ENCODE measurements around the gene CASTOR1.

The CASTOR1 gene

GRCh38 chr22:30254314-30254713 lies 35.0 kb downstream of the CASTOR1 start:
- no peaks in the 10 kb centered on the region for H3K36me3 ChIP-seq (ENCODE audit: control insufficient read depth in 2 of 2, insufficient read depth in 1 of 2, low read length in 2 of 2)
- H3K4me3 ChIP-seq (ENCODE audit: low read depth, low read length): no peak overlapping the region
- H3K4me1 ChIP-seq (ENCODE audit: control insufficient read depth, insufficient read depth, low read length): no peaks in the 10 kb centered on the region; the same call in 1 of the 2 replicates
- H3K9me3 ChIP-seq (ENCODE audit: control insufficient read depth, insufficient read depth, low read depth, low read length): no peaks in the 10 kb centered on the region
- POLR2A ChIA-PET: interaction anchor here (2.0 kb wide), 1 partner anchor 58 kb away, joined by 5 read pairs; no protein-coding TSS in a partner anchor
- CTCF ChIA-PET: interaction anchor here (0.6 to 2.3 kb wide), 11 partner anchors 9 to 462 kb away, joined by 3 to 26 read pairs (median 6); no protein-coding TSS in a partner anchor
- no peak overlapping the region for H3K27ac ChIP-seq (ENCODE audit: extremely low read depth, low read depth, low read length)
- TF ChIP-seq GLIS1 (tag by site-specific recombination; IDR thresholded peaks at IDR 0.05) (peak; percentile 78), ZNF747 (tag by site-specific recombination; IDR thresholded peaks at IDR 0.05) (no peak), GLIS2 (tag by site-specific recombination; IDR thresholded peaks at IDR 0.05) (peak; percentile 55), ZIC2 (tag by site-specific recombination; IDR thresholded peaks at IDR 0.05) (peak; percentile 82)

DNA sequence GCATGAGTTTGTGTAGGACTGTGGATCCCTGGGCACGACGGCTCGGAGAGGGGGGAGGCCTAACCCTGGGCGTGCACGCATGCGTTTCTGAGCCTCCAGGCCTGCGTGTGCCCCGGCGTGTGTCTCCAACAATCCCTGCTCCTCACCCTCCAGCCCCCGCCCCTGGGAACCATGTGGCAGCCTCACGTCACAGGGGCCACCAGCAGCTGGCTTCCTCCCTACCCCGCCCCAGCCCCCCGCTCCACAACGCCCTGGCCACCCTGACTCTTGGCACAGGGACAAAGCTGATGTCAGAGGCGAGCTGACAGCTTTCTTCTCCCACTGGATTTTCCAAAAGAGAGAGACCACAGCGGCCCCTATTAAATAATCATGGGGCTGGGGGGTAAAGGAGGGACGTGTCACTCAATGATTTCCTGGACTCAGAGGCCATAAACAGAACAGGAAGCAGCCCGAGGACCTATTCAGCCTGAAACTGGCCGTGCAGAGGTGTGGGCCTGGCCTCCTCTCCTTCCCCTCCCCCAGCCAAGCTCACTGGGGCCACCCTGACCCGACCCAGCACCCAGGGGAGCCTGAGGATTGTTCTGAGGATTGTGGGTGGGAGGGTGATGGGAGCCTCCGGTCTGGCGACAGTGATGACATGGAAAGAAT lies 36.0 kb downstream of the CASTOR1 start:
- ChIA-PET POLR2A (interaction anchor here (0.5 to 2.0 kb wide), 5 partner anchors 15 to 674 kb away, joined by 4 to 6 read pairs (median 5); no protein-coding TSS in a partner anchor), CTCF (interaction anchor here (0.9 to 1.4 kb wide), 3 partner anchors 10 to 34 kb away, joined by 3 to 7 read pairs (median 4); no protein-coding TSS in a partner anchor)
- Histone ChIP-seq H3K9me3 (ENCODE audit: control insufficient read depth, insufficient read depth, low read depth, low read length) (no peaks in the 10 kb centered on the region), H3K36me3 (ENCODE audit: control insufficient read depth in 2 of 2, insufficient read depth in 1 of 2, low read length in 2 of 2) (no peaks in the 10 kb centered on the region), H3K4me3 (ENCODE audit: low read depth, low read length) (no peak overlapping the region), H3K27ac (ENCODE audit: extremely low read depth, low read depth, low read length) (no peak overlapping the region; the same call in 1 of the 2 replicates), H3K4me1 (ENCODE audit: control insufficient read depth, insufficient read depth, low read length) (no peaks in the 10 kb centered on the region; the same call in 1 of the 2 replicates)
- TF ChIP-seq, protein P1, sequence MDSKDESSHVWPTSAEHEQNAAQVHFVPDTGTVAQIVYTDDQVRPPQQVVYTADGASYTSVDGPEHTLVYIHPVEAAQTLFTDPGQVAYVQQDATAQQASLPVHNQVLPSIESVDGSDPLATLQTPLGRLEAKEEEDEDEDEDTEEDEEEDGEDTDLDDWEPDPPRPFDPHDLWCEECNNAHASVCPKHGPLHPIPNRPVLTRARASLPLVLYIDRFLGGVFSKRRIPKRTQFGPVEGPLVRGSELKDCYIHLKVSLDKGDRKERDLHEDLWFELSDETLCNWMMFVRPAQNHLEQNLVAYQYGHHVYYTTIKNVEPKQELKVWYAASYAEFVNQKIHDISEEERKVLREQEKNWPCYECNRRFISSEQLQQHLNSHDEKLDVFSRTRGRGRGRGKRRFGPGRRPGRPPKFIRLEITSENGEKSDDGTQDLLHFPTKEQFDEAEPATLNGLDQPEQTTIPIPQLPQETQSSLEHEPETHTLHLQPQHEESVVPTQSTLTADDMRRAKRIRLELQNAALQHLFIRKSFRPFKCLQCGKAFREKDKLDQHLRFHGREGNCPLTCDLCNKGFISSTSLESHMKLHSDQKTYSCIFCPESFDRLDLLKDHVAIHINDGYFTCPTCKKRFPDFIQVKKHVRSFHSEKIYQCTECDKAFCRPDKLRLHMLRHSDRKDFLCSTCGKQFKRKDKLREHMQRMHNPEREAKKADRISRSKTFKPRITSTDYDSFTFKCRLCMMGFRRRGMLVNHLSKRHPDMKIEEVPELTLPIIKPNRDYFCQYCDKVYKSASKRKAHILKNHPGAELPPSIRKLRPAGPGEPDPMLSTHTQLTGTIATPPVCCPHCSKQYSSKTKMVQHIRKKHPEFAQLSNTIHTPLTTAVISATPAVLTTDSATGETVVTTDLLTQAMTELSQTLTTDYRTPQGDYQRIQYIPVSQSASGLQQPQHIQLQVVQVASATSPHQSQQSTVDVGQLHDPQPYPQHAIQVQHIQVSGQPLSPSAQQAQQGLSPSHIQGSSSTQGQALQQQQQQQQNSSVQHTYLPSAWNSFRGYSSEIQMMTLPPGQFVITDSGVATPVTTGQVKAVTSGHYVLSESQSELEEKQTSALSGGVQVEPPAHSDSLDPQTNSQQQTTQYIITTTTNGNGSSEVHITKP (tag by site-specific recombination; IDR thresholded peaks at IDR 0.05): peak; percentile 21; the same call in 1 of the 2 replicates
- TF ChIP-seq, protein P2, sequence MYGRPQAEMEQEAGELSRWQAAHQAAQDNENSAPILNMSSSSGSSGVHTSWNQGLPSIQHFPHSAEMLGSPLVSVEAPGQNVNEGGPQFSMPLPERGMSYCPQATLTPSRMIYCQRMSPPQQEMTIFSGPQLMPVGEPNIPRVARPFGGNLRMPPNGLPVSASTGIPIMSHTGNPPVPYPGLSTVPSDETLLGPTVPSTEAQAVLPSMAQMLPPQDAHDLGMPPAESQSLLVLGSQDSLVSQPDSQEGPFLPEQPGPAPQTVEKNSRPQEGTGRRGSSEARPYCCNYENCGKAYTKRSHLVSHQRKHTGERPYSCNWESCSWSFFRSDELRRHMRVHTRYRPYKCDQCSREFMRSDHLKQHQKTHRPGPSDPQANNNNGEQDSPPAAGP (tag by site-specific recombination; IDR thresholded peaks at IDR 0.05): peak; percentile 45; the same call in 1 of the 2 replicates
- TF ChIP-seq ZNF658 (tag by site-specific recombination; IDR thresholded peaks at IDR 0.05): no peak
- TF ChIP-seq, protein P3, sequence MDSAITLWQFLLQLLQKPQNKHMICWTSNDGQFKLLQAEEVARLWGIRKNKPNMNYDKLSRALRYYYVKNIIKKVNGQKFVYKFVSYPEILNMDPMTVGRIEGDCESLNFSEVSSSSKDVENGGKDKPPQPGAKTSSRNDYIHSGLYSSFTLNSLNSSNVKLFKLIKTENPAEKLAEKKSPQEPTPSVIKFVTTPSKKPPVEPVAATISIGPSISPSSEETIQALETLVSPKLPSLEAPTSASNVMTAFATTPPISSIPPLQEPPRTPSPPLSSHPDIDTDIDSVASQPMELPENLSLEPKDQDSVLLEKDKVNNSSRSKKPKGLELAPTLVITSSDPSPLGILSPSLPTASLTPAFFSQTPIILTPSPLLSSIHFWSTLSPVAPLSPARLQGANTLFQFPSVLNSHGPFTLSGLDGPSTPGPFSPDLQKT (IDR thresholded peaks at IDR 0.05; ENCODE audit: borderline replicate concordance, low read depth, low read length): no peak
- 0 out of 2 replicates have a peak, but pooled peaks have one; percentile 40 for TF ChIP-seq ZNF366 (tag by site-specific recombination; conservative IDR thresholded peaks at IDR 0.05)
- TF ChIP-seq ZNF114 (tag by site-specific recombination; IDR thresholded peaks at IDR 0.05): no peak
- no peak for TF ChIP-seq ZNF280D (tag by site-specific recombination; IDR thresholded peaks at IDR 0.05)
- TF ChIP-seq TSHZ1 (tag by site-specific recombination; IDR thresholded peaks at IDR 0.05; ENCODE audit: borderline replicate concordance): no peak
- TF ChIP-seq HOXA7 (CRISPR knock-in tag; IDR thresholded peaks at IDR 0.05; ENCODE audit: borderline replicate concordance): no peak
- TF ChIP-seq ZNF121 (tag by site-specific recombination; IDR thresholded peaks at IDR 0.05): no peak
